Heart right ventricle (tissue), 16 donors: ENCODE results near the gene KIF21B. TPM values are rescaled to one million over a fixed set of nuclear protein-coding genes. Genes with fewer than 3 reads are reported as not detected.

Source experiments
- ATAC-seq, 8 donors: fragments of 200-7000 bp; cut with Tn5 transposase; one replicate each; pipeline ENCODE4 v1.9.1; 2020; ENCODE audit warnings: mild to moderate bottlenecking in 8 of 8, moderate library complexity in 8 of 8, moderate number of reproducible peaks in 1 of 8
- DNase-seq, 2 donors: peaks; one replicate each; pipeline ENCODE4 v3.0.0-alpha.2; 2020
- H3K27ac ChIP-seq, 10 donors: fragments of 200-600 bp; sonication (generic) in 2 of 10; one replicate each; pipeline versions ENCODE4 v1.5.0 to v1.8.0; 2020 to 2022; ENCODE audit warnings: mild to moderate bottlenecking in 3 of 10
- H3K27me3 ChIP-seq, 7 donors: fragments of 200-600 bp; one replicate each; pipeline ENCODE4 v1.8.0; 2021 to 2022; ENCODE audit warnings: mild to moderate bottlenecking in 2 of 7
- H3K36me3 ChIP-seq, 9 donors: fragments of 200-600 bp; sonication (generic) in 1 of 9; one replicate each; pipeline versions ENCODE4 v1.5.0 to v1.8.0; 2020 to 2022; ENCODE audit warnings: mild to moderate bottlenecking in 2 of 9
- H3K4me1 ChIP-seq, 9 donors: fragments of 200-600 bp; sonication (generic) in 1 of 9; one replicate each; pipeline versions ENCODE4 v1.5.0 to v1.8.0; 2020 to 2022; ENCODE audit warnings: mild to moderate bottlenecking in 4 of 9
- H3K4me3 ChIP-seq, 10 donors: fragments of 200-600 bp; sonication (generic) in 2 of 10; one replicate each; pipeline versions ENCODE4 v1.5.0 to v1.8.0; 2020 to 2022; ENCODE audit warnings: mild to moderate bottlenecking in 7 of 10, moderate library complexity in 2 of 10
- H3K9me3 ChIP-seq, 11 donors: fragments of 200-600 bp in 10 of 11; sonication (generic) in 2 of 11; one replicate each; pipeline versions ENCODE4 v1.5.0 to v1.8.0; 2013 to 2022; ENCODE audit warnings: mild to moderate bottlenecking in 2 of 11, control low read depth in 1 of 11, moderate library complexity in 1 of 11
- CTCF ChIP-seq, 9 donors: fragments of 200-600 bp; sonication (generic) in 2 of 9; IDR thresholded peaks; one replicate each; pipeline versions ENCODE4 v1.5.0 to v1.8.0; 2021 to 2022; ENCODE audit warnings: antibody characterized with exemption in 9 of 9, mild to moderate bottlenecking in 5 of 9, moderate library complexity in 1 of 9
- WGBS, 2 donors: extraction: QIAGEN DNeasy Blood & Tissue Kit; methylation state at CpG; one replicate each; pipeline ENCODE4 v1.1.7; 2013; ENCODE audit warnings: inconsistent platforms in 1 of 2; 5-methylcytosine and 5-hydroxymethylcytosine counted together
- intact Hi-C, 10 donors: fragments of 100-400 bp; cut with DNase I; formaldehyde crosslinking; loops; one replicate each; pipeline versions ENCODE4 v1.11.1 to v1.14.2; 2022
- polyA plus RNA-seq, 2 donors: library from polyadenylated mRNA; stranded (reverse); fragments of 200-250 nt; gene quantifications; one replicate each; pipeline ENCODE4 v1.2.3, GENCODE V29; 2013
- total RNA-seq, 10 donors: library from RNA; stranded (reverse); fragmentation: NEBNext Ultra II Directional in 3 of 10; extraction: Animal tissue kit (Norgen Biotek cat#: 25700) in 3 of 10; gene quantifications; one replicate each; pipeline versions ENCODE4 v1.2.1 to v1.2.4, GENCODE V29; 2021 to 2023
- donor health status: Arrhythmogenic right ventricular cardiomyopathy.
- donor health status: ischemic (EF 13 %, LVEDD 7.1; RV severe dilation, severe dysfunction).
- donor health status: healthy with polysubstance abuse.
- donor health status: DM: no; HTN: yes; CAD: no.
- donor health status: DM: no; HTN: no; CAD: no.
- donor health status: ischemic (EF 25% LVEDD 6.9; RV normal size, moderate dysfunction).
- donor health status: ischemic (EF 25% LVEDD 5.7; RV mildly dilated, moderate dysfunction).
- donor health status: healthy.
- donor health status: DM: yes; HTN: yes; CAD: no.
- donor health status: Ischemic cardiomyopathy.
- donor health status: ischemic (EF 35%, LVEDD 5.7; RV mildly dilated, moderate dysfunction).
- donor health status: nonischemic (EF 11% LVEDD 7.7; RV severe dilation, severe dysfunction).
- donor health status: DM: yes; HTN: yes; CAD: no.
- donor health status: PGD.
- donor health status: ischemic (EF 29% LVEDD 5.4; RV normal size, mild dysfunction).
- donor health status: nonischemic (EF 23%, LVEDD 6.1; RV moderate dilation, normal function).

KIF21B gene
- total and polyA plus RNA-seq, 12 donors, result 0.10 to 2.6 (median 0.41) TPM

- Histone ChIP-seq H3K27ac (no peak overlapping the region), H3K36me3 (no peaks in the 10 kb centered on the region), H3K9me3 (no peaks in the 10 kb centered on the region), H3K4me1 (no peaks in the 10 kb centered on the region), H3K27me3 (peaks cover 0 to 17% (median 0%) of the 10 kb centered on the region in 7 donors), H3K4me3 (no peak overlapping the region)
- ATAC-seq (no peak), DNase-seq (no peak)
- intact Hi-C loops, result no loop called here
- no peak for TF ChIP-seq CTCF (IDR thresholded peaks at IDR 0.05)
- 93 to 96% methylated on average over 3 of the region's 3 CpGs for WGBS, 2 donors
Observed at GRCh38 chr1:201069636-201070035, 46.1 kb upstream of the KIF21B start.

GRCh38 chr1:201068976-201069375, 45.5 kb upstream of the KIF21B start:
- Histone ChIP-seq H3K27me3 (peaks cover 0 to 17% (median 0%) of the 10 kb centered on the region in 7 donors), H3K4me1 (no peaks in the 10 kb centered on the region), H3K4me3 (no peak overlapping the region), H3K27ac (no peak overlapping the region), H3K9me3 (no peaks in the 10 kb centered on the region), H3K36me3 (no peaks in the 10 kb centered on the region)
- DNase-seq (no peak), ATAC-seq (no peak)
- intact Hi-C loops, result no loop called here
- WGBS, 2 donors, result 71 to 79% methylated on average over 4 of the region's 4 CpGs
- no peak for TF ChIP-seq CTCF (IDR thresholded peaks at IDR 0.05)

GRCh38 chr1:201066986-201067385, 43.5 kb upstream of the KIF21B start:
- Histone ChIP-seq H3K27ac (no peak overlapping the region), H3K36me3 (no peaks in the 10 kb centered on the region), H3K9me3 (no peaks in the 10 kb centered on the region), H3K4me1 (no peaks in the 10 kb centered on the region), H3K27me3 (peaks cover 0 to 17% (median 0%) of the 10 kb centered on the region in 7 donors), H3K4me3 (no peak overlapping the region)
- 78 to 83% methylated on average over 4 of the region's 4 CpGs for WGBS, 2 donors
- DNase-seq (no peak), ATAC-seq (no peak)
- intact Hi-C loops, result no loop called here
- no peak for TF ChIP-seq CTCF (IDR thresholded peaks at IDR 0.05)

- H3K4me1 ChIP-seq, result peaks cover 0 to 7% (median 0%) of the 10 kb centered on the region in 9 donors
- WGBS, 2 donors, result 83 to 94% methylated on average over 10 of the region's 10 CpGs
- ATAC-seq (no peak), DNase-seq (no peak)
- H3K9me3 ChIP-seq, result no peaks in the 10 kb centered on the region
- no peak overlapping the region for H3K4me3 ChIP-seq
- intact Hi-C loops, result no loop called here
- H3K36me3 ChIP-seq, result no peaks in the 10 kb centered on the region
- peaks cover 0 to 17% (median 0%) of the 10 kb centered on the region in 7 donors for H3K27me3 ChIP-seq
- no peak for TF ChIP-seq CTCF (IDR thresholded peaks at IDR 0.05)
- H3K27ac ChIP-seq, result no peak overlapping the region
Observed at GRCh38 chr1:201065686-201066085, 42.2 kb upstream of the KIF21B start.
